NCI-H748 (cell line): Measurements from ENCODE around the gene ZNF777.
"Not testable (repeated sequence)": the region's sequence is repeated elsewhere in the genome, so short reads cannot be mapped to it uniquely, and the experiment has no call there.

Source experiments
- DNase-seq: peaks from one replicate; lab custom pipeline; 2025; ENCODE audit not compliant: unreplicated experiment; lab: John Stamatoyannopoulos, UW

The ZNF777 gene

DNA sequence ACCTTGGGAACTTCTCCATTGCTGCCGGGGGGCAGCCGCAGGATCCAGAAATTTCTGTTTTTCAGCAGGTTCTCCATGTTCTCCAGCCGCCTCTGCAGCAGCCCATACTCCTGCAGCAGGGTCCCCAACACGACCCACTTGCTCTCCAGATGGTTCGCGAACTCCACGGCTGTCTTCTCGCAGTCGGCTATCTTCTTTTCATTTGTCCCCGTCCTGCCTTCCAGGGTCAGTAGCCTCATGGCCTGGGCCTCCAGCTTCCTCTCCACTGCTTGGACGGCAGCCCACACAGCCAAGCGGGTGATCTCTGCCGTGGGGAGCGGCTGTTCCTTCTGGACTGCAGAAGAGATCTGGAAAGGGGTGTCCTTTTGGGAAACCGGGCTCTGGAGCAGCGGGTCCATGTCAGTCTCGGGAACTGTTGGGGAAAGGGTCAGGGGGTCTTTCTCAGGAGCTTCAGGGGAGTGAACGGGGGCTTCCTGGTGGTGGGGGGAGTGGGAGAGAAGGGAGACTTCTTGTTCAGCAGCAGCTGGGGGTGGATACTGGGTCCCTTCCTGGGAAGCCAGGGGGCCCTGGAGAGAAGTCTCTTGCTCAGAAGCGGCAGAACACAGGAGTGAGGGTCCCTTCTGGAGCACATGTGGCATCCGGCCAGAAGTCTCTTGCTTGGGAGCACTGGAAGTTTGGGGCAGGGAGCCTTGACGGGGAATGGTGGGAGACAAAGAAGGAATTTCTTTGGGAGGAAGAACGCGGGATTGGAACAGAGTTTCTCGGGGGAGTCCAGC, 5.5 kb downstream of the ZNF777 start:
- DNase-seq: no peak

DNA sequence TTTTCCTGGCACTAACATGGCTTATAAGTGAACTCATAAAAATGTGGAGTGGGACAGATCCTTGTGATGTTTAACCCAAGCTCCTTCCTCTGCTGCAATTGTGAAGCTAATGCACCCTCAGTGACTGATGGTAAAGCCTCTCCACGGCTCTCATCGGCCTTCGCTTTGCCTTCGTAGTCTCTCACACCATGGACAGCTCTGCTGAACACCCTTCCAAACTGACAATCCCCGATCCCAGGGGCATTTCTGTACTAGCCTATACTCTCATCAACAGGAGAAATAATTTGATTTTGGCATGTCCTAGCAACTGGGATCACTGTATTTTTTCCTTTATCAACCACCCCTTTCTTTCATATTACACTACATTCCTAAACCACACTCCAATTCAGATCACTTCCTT, 6.1 kb downstream of the ZNF777 start:
- DNase-seq: no peak

DNA sequence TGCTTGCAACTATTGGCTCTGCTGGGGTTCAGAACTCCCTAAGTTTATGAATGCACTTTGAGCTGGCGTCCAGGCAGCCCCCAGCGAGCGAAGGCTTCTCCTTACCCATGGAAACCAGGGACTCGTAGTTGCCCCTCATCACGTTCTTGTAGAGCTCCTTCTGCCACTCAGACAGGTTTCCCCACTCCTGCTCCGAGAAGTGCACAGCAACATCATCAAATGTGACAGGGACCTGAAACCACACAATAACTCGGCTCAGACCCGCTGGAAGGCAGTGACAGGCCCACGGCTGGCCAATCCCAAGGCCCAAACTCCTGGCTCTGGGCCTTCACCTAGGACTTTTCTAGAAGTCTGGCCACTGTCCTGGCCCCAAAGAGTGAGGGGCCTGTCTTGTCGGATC, 6.9 kb downstream of the ZNF777 start:
- DNase-seq: no peak

DNA sequence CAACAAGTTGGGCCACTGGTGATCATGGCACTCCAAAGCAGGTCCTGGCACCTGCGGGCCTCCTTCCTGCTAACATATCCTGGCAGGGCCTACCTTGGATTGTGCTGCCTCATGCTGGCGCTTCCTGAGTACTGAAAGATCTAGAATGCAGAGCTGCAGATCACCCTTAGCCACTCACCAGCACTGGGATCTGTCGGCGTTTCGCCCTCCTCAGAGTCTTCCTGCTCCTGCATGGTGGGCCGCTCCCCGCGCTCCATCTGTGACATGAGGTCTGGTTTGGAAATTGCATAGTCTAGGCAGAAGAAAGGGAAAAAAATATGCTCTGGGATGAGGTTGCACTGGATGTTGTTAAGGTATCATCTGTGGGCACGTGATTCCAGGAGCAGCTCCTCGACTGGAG, 10.0 kb downstream of the ZNF777 start:
- DNase-seq: no peak

DNA sequence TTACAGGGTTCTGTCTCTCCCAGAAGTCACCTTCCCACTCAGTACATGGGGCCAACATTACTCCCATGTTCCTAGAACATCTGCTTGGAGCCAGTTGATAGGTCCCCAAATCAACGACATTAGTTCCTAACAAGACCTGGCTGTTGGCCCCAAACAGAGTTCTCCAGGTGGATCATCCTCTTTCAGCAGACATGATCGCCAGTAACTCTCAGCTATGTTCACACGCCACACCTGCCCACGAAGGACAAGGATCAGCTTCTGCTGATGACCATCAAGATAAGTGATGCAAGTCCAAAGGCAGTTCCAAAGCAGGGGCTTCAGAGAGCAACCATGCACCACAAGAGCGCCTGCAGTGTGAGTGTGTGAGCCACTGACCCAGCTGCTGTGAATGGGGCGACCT, 11.0 kb downstream of the ZNF777 start:
- no peak for DNase-seq

DNA sequence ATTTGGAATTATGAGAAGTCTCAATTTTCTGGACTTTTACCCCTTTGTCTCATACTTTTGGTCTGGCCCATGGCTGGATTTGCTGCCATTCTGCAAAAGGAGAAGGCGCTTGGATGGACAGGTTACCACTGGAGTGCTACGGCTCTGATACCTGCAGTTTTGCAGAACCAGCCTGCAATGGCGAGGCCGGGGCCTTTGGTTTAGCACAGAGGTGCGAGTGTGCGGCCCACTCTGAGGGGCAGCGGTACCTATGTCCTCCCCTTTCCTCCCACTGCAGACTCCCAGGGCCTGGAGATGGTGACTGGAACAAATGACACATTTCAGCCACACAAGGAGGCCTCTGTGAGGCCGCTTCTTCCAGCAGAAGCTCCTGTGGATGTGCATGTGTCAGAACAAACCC, 11.9 kb downstream of the ZNF777 start:
- no peak for DNase-seq

DNA sequence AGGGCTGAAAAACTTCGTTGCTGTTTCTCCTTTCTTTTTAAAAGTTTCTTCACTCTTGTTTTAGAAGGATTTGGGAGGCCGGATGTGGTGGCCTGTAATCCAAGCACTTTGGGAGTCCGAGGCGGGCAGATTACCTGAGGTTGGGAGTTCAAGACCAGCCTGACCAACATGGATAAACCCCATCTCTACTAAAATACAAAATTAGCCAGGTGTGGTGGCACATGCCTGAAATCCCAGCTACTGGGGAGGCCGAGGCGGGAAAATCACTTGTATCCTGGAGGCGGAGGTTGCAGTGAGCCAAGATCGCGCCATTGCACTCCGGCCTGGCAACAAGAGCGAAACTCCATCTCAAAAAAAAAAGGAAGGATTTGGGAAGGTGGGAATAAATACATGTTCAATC, 14.8 kb downstream of the ZNF777 start:
- DNase-seq: not testable (repeated sequence)

DNA sequence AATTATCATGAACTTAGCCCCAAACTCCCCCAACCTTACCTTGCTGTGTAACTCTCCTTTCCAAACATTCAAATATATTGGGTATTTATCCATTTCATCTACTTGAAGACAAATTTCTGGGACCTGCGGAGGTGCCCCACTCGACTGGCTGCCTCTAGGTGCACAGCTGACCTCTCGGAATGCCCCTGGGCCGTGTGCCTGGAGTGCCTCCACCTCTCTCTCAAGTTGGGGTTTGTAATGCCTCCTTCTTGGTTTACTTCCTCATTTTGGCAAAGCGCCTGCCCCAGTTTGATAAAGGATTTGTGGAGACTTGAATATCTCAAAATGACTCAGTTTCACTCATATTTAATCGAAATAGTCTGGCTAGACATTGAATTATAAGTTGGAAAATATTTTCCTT, 16.6 kb downstream of the ZNF777 start:
- DNase-seq: no peak

DNA sequence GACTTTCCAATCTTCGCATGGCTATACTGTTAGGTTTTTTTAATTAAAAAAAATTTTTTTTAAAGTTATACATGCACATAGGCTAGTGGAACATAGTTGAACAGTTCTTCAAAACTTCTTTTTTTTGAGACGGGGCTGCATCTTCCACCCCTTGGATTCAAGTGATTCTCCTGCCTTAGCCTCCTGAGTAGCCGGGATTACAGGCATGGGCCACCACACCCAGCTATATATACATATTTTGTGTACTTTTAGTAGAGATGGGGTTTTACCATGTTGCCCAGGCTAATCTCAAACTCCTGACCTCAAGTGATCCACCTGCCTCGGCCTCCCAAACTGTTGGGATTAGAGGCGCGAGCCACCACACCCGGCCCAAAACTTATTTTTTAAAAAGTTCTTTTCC, 17.3 kb downstream of the ZNF777 start:
- DNase-seq: no peak

DNA sequence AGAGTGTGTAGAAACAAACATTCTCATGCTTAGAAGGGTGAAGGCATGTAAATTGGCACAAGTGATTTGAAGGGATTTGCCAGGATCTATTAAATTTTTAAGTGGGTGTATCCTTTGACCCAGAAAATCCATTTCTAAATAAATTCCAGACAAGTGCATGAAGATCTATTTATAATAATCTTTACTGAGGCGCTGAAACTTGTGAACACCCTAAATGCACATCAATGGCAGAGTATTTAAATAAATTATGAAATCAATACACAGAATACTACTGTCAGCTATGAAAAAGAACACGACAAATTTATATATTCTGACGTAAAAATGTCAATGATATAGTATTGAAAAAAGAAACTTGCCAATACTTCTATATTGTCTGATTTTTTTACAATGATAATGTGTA, 17.9 kb downstream of the ZNF777 start:
- DNase-seq: no peak

DNA sequence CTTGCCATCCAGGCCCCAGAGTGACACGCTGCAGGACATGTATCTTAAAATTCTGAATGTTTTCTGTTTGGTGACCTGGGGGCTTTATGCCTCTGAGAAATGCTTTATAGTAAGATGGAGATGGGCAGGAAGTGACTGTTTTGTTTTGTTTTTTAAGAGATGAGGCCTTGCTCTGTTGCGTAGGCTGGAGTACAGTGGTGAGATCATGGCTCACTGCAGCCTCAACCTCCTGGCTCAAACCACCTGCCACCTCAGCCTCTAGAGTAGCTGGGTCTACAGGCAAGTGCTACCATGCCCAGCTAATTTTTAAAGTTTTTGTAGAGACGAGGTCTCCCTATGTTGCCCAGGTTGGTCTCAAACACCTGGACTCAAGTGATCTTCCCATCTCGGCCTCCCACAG, 20.6 kb downstream of the ZNF777 start:
- DNase-seq: no peak

DNA sequence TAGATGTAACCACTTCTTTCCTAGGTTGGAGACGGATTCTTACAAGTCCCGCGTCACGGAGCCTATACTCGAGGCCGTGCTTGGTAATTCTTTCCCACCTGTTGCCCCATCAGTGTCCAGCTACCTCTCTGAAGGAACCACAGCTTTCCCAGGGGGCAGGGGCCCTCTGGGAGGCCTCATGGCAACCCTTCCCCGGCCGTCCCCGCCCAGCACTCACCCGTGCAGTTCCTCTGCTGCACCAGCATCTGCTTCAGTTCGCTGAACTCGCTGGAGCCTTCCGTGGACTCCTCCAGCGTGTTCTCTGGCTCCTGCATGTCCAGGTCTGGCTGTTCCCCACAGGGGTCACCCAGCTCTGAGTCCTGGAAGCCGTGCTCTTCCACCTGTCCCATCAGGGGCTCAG, 24.5 kb downstream of the ZNF777 start:
- DNase-seq: no peak

DNA sequence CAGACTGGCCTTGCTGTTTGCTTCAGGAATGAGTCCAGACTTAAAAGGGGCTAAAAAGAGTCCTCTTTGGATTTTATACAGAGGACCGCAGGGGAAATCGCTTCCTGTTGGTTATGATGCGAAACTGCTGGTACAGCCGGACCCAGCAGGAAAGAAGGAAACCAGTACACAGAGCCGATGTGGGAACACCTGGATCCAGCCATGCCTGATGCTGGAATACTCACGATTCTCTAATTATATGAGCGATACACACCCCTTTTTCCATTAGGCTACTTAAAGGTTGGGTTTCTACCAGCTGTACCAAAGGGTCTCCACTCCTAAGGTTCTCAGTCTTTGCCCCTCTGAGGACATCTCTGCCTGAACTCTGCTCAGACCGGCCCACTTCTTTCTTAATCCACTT, 27.7 kb downstream of the ZNF777 start:
- DNase-seq: no peak

DNA sequence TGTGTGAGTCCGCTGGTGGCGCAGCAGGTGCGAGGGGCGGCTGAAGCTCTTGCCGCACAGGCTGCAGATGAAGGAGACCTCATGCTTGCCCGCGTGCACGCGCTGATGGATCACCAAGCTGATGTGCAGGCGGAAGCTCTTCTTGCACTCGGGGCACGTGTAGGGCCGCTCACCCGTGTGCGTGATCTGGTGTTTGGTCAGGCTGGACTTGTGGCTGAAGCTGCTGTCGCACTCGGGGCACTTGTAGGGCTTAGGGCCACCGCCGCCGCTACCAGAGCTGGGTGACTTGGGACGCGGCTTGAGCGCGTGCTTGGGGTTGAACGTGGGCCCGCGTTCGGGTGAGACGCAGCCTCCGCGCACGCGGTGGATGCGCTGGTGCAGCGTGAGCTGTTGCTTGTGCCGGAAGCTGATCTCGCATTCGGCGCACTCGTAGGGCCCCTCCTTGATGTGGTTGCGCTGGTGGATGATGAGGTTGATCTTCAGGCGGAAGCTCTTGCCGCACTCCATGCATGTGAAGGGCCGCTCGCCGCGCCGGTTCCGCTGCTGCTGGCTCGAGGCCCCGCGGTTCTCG, 28.7 kb downstream of the ZNF777 start:
- DNase-seq: no peak

DNA sequence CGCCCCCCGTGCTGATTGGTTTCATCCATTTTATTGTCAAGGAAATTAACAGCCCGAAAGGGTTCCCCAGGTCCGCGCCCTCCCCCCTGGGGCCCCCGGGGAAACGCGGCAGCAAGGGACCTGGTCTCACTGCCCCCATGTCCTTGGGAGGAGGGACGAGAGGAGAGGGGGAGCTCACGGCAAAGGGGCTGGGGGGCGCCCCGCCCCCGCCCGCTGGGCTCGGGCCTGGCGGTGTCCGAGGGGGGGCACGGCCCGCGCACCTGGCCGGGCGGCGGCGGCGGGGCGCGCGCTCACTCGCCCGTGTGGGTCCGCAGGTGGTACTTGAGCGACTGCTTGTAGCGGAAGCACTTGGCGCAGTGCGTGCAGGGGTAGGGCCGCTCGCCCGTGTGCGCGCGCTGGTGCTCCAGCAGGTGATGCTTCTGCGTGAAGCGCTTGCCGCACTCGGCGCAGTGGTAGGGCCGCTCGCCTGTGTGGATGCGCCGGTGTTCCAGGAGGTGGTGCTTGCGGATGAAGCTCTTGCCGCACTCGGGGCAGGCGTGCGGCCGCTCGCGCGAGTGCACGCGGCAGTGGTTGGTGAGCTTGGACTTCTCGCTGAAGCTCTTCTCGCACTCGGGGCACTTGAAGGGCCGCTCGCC, 29.3 kb downstream of the ZNF777 start:
- DNase-seq: no peak

DNA sequence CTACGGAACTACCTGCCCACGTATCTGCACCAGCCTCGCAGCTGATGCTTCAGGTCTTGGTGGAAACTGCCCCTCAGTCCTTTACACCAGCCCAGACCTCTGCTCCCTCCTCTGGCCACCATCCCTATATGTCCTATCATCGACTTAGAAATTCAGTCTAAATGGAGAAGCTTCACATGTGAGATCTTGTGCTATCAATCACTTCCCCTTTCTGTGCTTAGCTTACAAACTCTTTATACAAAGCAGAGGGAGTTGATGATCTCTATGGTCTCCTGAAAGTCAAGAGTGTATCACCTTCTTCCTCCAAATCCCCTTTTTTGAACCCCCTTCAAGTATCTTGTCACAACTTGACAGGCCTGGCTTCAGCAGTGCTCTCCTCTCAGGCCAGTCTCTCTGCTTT, 30.7 kb downstream of the ZNF777 start:
- DNase-seq: no peak

DNA sequence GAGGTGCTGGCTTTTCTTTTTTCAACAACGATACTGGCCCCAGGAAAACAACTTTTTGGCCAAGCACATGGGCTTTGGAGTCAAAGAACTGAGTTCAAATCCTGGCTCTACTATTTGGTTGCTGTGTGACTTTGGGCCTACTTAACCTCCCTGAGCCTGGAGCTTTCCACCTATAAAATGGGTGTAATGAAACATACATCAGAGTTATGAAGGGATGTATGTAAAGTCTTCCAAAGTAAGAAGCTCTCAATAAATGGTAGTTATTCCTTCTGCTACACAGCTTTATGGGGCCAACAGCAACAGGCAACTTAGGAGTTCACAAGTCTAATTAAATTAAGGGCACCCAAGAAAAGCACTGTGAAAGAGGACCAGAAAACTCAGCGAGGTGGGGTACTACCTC, 33.0 kb downstream of the ZNF777 start:
- DNase-seq: no peak

DNA sequence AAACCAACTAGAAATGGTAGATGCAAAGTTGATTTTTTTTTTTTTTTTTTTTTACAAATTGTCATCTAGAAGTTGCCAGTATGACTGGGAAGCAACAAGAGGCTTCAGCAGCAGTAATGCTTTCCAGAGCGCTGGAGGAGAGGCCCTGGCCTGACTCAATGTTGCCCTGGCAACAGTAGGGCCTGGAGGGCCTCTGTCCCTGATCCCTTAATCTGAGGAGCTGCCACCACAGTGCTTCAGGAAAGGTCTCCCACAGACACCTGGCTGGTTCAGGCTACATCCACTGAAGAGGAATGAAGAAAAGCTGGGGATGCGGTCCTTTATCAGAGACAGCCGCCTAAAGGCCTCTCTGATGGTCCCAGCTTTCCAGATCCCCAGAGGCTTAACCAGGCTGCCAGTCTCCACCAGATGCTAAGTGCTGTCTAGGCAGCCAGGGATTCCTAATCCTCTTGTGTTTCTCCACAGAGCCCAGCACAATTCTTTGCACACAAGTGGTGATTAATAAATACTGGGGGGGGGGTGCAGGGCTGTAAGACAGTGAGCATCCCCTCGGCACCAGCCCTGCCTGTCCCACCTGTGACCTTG, 33.7 kb downstream of the ZNF777 start:
- no peak for DNase-seq

DNA sequence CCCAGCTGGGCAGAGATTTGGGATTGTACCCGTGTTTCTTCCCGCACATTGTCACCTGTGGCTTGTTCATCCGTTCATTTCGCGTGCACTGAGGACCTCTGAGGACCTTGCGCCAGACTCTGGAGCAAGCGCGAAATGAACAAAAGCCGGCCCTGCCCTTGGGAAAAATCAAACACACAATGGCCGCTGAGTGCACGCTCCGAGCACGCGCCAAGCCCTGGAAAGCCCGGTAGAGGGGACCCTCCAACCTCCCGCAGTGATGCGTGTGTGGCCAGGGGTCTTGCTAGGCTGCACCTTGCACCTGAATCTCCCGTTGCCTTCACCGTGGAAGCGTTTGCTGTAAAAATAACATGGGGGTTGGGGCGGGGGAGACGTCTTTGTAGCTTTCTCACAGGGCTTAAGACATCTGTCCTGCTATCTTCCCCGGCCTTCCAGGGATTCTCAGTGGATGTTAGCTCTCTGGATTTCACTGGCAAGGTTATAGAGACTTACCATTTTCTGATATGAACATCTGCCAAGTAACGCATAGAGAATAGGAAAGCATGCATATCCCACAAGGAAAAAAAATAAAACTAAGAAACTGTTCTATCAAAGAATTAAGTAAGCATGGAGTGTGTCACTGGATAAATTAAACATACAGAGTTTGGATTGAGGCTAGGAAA, 37.3 kb downstream of the ZNF777 start:
- DNase-seq: no peak

DNA sequence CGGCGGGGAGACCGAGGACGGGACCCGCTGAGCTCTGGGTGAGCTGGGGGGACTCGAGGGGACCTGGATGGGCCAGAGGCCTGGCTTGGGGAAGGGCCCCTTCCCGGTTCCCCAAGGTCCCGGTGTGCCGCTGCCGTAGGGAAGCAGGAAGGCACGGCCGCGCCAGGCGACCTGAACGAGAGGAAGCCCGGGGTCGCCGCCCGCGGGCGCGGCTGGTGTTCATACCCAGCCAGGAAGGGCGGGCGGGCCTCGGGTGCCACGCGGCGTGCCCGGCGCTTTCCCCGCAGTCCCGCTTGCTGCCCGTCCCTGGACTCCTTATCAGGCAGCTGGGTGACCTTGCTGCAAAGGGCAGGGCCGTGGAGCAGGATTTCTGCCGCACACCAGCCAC, 38.0 kb downstream of the ZNF777 start:
- DNase-seq: no peak

DNA sequence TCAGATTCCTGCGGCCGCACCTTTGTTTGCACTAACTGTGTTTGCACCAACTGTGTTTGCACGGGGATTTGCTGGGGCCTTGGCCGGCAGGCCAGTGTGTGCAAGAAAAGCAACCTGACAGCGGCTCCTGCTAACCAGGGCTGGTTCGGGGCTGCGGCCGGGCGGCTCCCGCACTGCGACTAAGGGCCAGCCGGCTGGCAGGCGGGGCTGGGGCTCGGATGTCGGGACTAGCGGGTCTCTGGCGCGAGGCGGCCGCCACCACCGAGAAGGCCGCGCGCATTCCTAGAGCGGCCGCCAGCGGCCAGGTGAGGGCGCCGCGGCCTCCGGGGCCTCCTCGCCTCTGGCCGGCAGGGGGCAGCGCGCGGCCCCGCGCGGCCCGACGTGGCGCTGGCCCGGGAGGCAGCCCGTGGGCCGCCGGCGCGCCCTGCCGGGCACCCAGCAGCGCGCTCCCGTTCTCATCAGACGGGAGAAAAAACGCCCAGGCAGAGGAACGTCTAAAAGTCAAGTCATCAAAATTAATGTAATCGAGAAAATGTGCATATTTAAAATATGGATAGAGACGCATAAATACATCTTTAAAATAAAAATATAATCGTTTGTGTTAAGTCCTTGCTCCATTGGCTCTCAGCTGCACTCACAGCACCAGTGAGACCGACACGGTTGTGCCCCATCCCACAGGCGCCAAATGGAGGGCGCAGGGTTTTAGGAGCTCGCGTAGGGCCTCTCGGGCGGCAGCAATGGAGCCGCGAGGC, 38.5 kb downstream of the ZNF777 start:
- peak; percentile 87 for DNase-seq
